A549 (cell line): Measurements from ENCODE around the gene AGXT.

Source experiments
- BHLHE40 ChIP-seq: IDR thresholded peaks from 2 replicates; pipeline ENCODE4 v1.6.1; 2012; ENCODE audit warnings: low read depth, low read length, inconsistent platforms
- EP300 ChIP-seq, 2 experiments: fragments of >200 bp; sonication (Bioruptor Twin); formaldehyde crosslinking; IDR thresholded peaks; 2 replicates in 1 of 2; 3 replicates in 1 of 2; pipeline ENCODE4 v1.6.1; 2016 to 2017
- ESRRA ChIP-seq: fragments of 150-350 bp; IDR thresholded peaks from 2 replicates; pipeline ENCODE4 v1.6.1; 2014; ENCODE audit warnings: mild to moderate bottlenecking, low read length, borderline replicate concordance
- HEYL ChIP-seq: fragments of 250-450 bp; sonication (Bioruptor Pico); IDR thresholded peaks from 2 replicates; pipeline ENCODE4 v1.8.0; 2021; ENCODE audit warnings: mild to moderate bottlenecking, moderate library complexity
- MAX ChIP-seq: IDR thresholded peaks from 2 replicates; pipeline ENCODE4 v1.6.1; 2012
- MYC ChIP-seq: IDR thresholded peaks from 2 replicates; pipeline ENCODE4 v1.6.1; 2012; ENCODE audit warnings: mild to moderate bottlenecking, inconsistent platforms, low read length, improper control_type of control experiment, borderline replicate concordance
- NR3C1 ChIP-seq: fragments of >200 bp; sonication (Bioruptor Twin); formaldehyde crosslinking; IDR thresholded peaks from 3 replicates; pipeline ENCODE4 v1.6.1; 2017
- REST ChIP-seq: fragments of 200-600 bp; sonication (generic); IDR thresholded peaks from 2 replicates; pipeline ENCODE4 v1.6.1; 2016; ENCODE audit warnings: antibody characterized with exemption, mild to moderate bottlenecking, moderate library complexity
- RNF2 ChIP-seq: fragments of 200-600 bp; sonication (generic); IDR thresholded peaks from 2 replicates; pipeline ENCODE4 v1.6.1; 2016; ENCODE audit warnings: low read depth, mild to moderate bottlenecking, antibody characterized with exemption, moderate library complexity, borderline replicate concordance
- TF ChIP-seq, protein P1 (sequence below): fragments of >200 bp; sonication (Bioruptor Twin); formaldehyde crosslinking; IDR thresholded peaks from 3 replicates; pipeline ENCODE4 v1.5.1; 2016

GRCh38 chr2:240858871-240859270, 9.8 kb upstream of the AGXT start:
- TF ChIP-seq, protein P1, sequence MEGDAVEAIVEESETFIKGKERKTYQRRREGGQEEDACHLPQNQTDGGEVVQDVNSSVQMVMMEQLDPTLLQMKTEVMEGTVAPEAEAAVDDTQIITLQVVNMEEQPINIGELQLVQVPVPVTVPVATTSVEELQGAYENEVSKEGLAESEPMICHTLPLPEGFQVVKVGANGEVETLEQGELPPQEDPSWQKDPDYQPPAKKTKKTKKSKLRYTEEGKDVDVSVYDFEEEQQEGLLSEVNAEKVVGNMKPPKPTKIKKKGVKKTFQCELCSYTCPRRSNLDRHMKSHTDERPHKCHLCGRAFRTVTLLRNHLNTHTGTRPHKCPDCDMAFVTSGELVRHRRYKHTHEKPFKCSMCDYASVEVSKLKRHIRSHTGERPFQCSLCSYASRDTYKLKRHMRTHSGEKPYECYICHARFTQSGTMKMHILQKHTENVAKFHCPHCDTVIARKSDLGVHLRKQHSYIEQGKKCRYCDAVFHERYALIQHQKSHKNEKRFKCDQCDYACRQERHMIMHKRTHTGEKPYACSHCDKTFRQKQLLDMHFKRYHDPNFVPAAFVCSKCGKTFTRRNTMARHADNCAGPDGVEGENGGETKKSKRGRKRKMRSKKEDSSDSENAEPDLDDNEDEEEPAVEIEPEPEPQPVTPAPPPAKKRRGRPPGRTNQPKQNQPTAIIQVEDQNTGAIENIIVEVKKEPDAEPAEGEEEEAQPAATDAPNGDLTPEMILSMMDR: no peak
- no peak for TF ChIP-seq EP300 (IDR thresholded peaks at IDR 0.05)
- no peak for TF ChIP-seq MAX
- TF ChIP-seq ESRRA: no peak
- TF ChIP-seq NR3C1: no peak
- no peak for TF ChIP-seq RNF2
- TF ChIP-seq REST: no peak
- TF ChIP-seq HEYL (CRISPR knock-in tag): no peak
- no peak for TF ChIP-seq BHLHE40
- no peak for TF ChIP-seq MYC
